Loucy (cell line): Measurements from ENCODE around the gene CLTB.

Source experiments
- H2AFZ ChIP-seq: fragments of 200-600 bp; sonication (generic); 2 replicates; pipeline ENCODE4 v1.6.0; 2016; ENCODE audit warnings: antibody characterized with exemption, mild to moderate bottlenecking, low read length, moderate library complexity
- H3F3A ChIP-seq: fragments of 200-600 bp; 2 replicates; pipeline ENCODE4 v1.6.0; 2016; ENCODE audit warnings: antibody characterized with exemption, low read depth, mild to moderate bottlenecking
- H3K27me3 ChIP-seq: fragments of 200-600 bp; sonication (generic); 2 replicates; pipeline ENCODE4 v1.6.1; 2014; ENCODE audit warnings: low read length, mild to moderate bottlenecking; ENCODE audit not compliant: insufficient read depth, poor library complexity, severe bottlenecking
- H3K36me3 ChIP-seq: fragments of 200-600 bp; sonication (generic); 2 replicates; pipeline ENCODE4 v1.6.1; 2016; ENCODE audit warnings: low read length; ENCODE audit not compliant: insufficient read depth
- H3K4me1 ChIP-seq: fragments of 200-600 bp; sonication (generic); 2 replicates; pipeline ENCODE4 v1.5.1; 2014; ENCODE audit warnings: low read length, mild to moderate bottlenecking; ENCODE audit not compliant: insufficient read depth, poor library complexity, severe bottlenecking
- H3K4me2 ChIP-seq: fragments of 200-600 bp; sonication (generic); 2 replicates; pipeline ENCODE4 v1.6.0; 2014; ENCODE audit warnings: antibody characterized with exemption, low read length, low read depth, mild to moderate bottlenecking; ENCODE audit not compliant: poor library complexity, severe bottlenecking
- H3K4me3 ChIP-seq: fragments of 200-600 bp; sonication (generic); 2 replicates; pipeline ENCODE4 v1.5.1; 2014; ENCODE audit warnings: low read length, mild to moderate bottlenecking, mixed read lengths; ENCODE audit not compliant: poor library complexity, severe bottlenecking
- H3K79me2 ChIP-seq: fragments of 200-600 bp; sonication (generic); 2 replicates; pipeline ENCODE4 v1.6.1; 2014; ENCODE audit warnings: low read length; ENCODE audit not compliant: insufficient read depth
- H3K9ac ChIP-seq: fragments of 200-600 bp; sonication (generic); 2 replicates; pipeline ENCODE4 v1.6.0; 2014; ENCODE audit warnings: mild to moderate bottlenecking, low read depth, low read length, moderate library complexity; ENCODE audit not compliant: poor library complexity, severe bottlenecking
- H3K9me2 ChIP-seq: fragments of 200-600 bp; sonication (generic); replicated peaks from 2 replicates; pipeline ENCODE4 v1.6.1; 2016; ENCODE audit warnings: low read depth, low read length, mixed read lengths
- H3K9me3 ChIP-seq: fragments of 200-600 bp; sonication (generic); 2 replicates; pipeline ENCODE4 v1.6.1; 2014; ENCODE audit warnings: mild to moderate bottlenecking, antibody characterized with exemption, low read length, low read depth; ENCODE audit not compliant: insufficient read depth
- H4K20me1 ChIP-seq: fragments of 200-600 bp; sonication (generic); 2 replicates; pipeline ENCODE4 v1.6.0; 2014; ENCODE audit warnings: antibody characterized with exemption, low read length, mild to moderate bottlenecking; ENCODE audit not compliant: insufficient read depth, poor library complexity, severe bottlenecking
- CTCF ChIP-seq: fragments of 200-600 bp; sonication (generic); conservative IDR thresholded peaks from 2 replicates; pipeline ENCODE4 v1.5.1; 2014; ENCODE audit warnings: mild to moderate bottlenecking, antibody characterized with exemption, low read length
- EZH2phosphoT487 ChIP-seq: fragments of 200-600 bp; IDR thresholded peaks from 2 replicates; pipeline ENCODE4 v1.6.1; 2018; ENCODE audit warnings: antibody characterized with exemption, mild to moderate bottlenecking, moderate library complexity, borderline replicate concordance

The CLTB gene

GRCh38 chr5:176353533-176353932 is 62.8 kb downstream of the CLTB start:
- no peaks in the 10 kb centered on the region for H3F3A ChIP-seq
- no peaks in the 10 kb centered on the region for H3K9me3 ChIP-seq
- no peak overlapping the region for H3K4me2 ChIP-seq
- no peak for TF ChIP-seq CTCF
- TF ChIP-seq EZH2phosphoT487 = no peak
- H3K27me3 ChIP-seq = no peaks in the 10 kb centered on the region
- no peak overlapping the region for H3K4me3 ChIP-seq
- peaks cover 11% of the 10 kb centered on the region for H4K20me1 ChIP-seq
- H3K36me3 ChIP-seq = peaks cover 34% of the 10 kb centered on the region; the same call in 1 of the 2 replicates
- no peak overlapping the region for H2AFZ ChIP-seq
- peaks cover 42% of the 10 kb centered on the region; the same call in 1 of the 2 replicates for H3K79me2 ChIP-seq
- H3K4me1 ChIP-seq = no peaks in the 10 kb centered on the region
- no peak overlapping the region for H3K9ac ChIP-seq
- H3K9me2 ChIP-seq = no peaks in the 10 kb centered on the region

GRCh38 chr5:176352116-176352878 is 64.0 kb downstream of the CLTB start:
- Histone ChIP-seq H4K20me1 (peaks cover 9% of the 10 kb centered on the region), H2AFZ (no peak overlapping the region), H3K4me2 (no peak overlapping the region), H3K9me2 (no peaks in the 10 kb centered on the region), H3F3A (no peaks in the 10 kb centered on the region), H3K4me3 (no peak overlapping the region), H3K27me3 (no peaks in the 10 kb centered on the region), H3K9me3 (no peaks in the 10 kb centered on the region), H3K4me1 (no peaks in the 10 kb centered on the region), H3K9ac (no peak overlapping the region), H3K79me2 (peaks cover 30% of the 10 kb centered on the region; the same call in 1 of the 2 replicates), H3K36me3 (peaks cover 45% of the 10 kb centered on the region; the same call in 1 of the 2 replicates)
- TF ChIP-seq EZH2phosphoT487 (no peak), CTCF (no peak)

GRCh38 chr5:176350416-176350815 is 65.9 kb downstream of the CLTB start:
- peaks cover 58% of the 10 kb centered on the region; the same call in 1 of the 2 replicates for H3K36me3 ChIP-seq
- peaks cover 12% of the 10 kb centered on the region; the same call in 1 of the 2 replicates for H3K79me2 ChIP-seq
- H3F3A ChIP-seq = no peaks in the 10 kb centered on the region
- no peaks in the 10 kb centered on the region for H3K4me1 ChIP-seq
- H3K4me3 ChIP-seq = no peak overlapping the region
- no peaks in the 10 kb centered on the region for H3K9me2 ChIP-seq
- no peak overlapping the region for H3K9ac ChIP-seq
- no peaks in the 10 kb centered on the region for H3K9me3 ChIP-seq
- H3K27me3 ChIP-seq = no peaks in the 10 kb centered on the region
- H2AFZ ChIP-seq = no peak overlapping the region
- no peak for TF ChIP-seq EZH2phosphoT487
- H3K4me2 ChIP-seq = no peak overlapping the region
- peaks cover 2% of the 10 kb centered on the region for H4K20me1 ChIP-seq
